ENCODE results near the gene RPL10. TPM values are rescaled to one million over a fixed set of nuclear protein-coding genes. Genes with fewer than 3 reads are reported as not detected.
A peak's percentile ranks its signal among the peaks of the same experiment; 100 is the strongest.

Gene RPL10
- total RNA-seq, 1 donor from 2014 or later: 5,736 TPM

GRCh38 chrX:154436374-154436982 is 38.3 kb downstream of the RPL10 start:
- DNase-seq (ENCODE audit: low read depth): no peak
- H3K4me3 ChIP-seq (ENCODE audit: low read depth, low read length): peak overlapping the region; percentile 65
- TF ChIP-seq CTCF (conservative IDR thresholded peaks at IDR 0.05; ENCODE audit: low read depth, low read length): no peak

GRCh38 chrX:154436983-154437752 is 39.0 kb downstream of the RPL10 start, which contains the start of gene GDI1:
TSS of gene GDI1 (plus strand) at chrX:154437154. CDS start at chrX:154437255, 101 bp downstream.
- peak within 1 kb of the TSS; percentile 65 for H3K4me3 ChIP-seq (ENCODE audit: low read depth, low read length)
- TF ChIP-seq CTCF (conservative IDR thresholded peaks at IDR 0.05; ENCODE audit: low read depth, low read length): no peak
- no peak for DNase-seq (ENCODE audit: low read depth)

- no peak for TF ChIP-seq CTCF (conservative IDR thresholded peaks at IDR 0.05; ENCODE audit: low read depth, low read length)
- peak overlapping the region; percentile 65 for H3K4me3 ChIP-seq (ENCODE audit: low read depth, low read length)
- no peak for DNase-seq (ENCODE audit: low read depth)
Measured at GRCh38 chrX:154437971-154438893, 40.1 kb downstream of the RPL10 start.

GRCh38 chrX:154439841-154440240 is 41.7 kb downstream of the RPL10 start:
- DNase-seq (ENCODE audit: low read depth): no peak
- TF ChIP-seq CTCF (conservative IDR thresholded peaks at IDR 0.05; ENCODE audit: low read depth, low read length): no peak
- H3K4me3 ChIP-seq (ENCODE audit: low read depth, low read length): no peak overlapping the region

- no peak for TF ChIP-seq CTCF (conservative IDR thresholded peaks at IDR 0.05; ENCODE audit: low read depth, low read length)
- no peak for DNase-seq (ENCODE audit: low read depth)
- H3K4me3 ChIP-seq (ENCODE audit: low read depth, low read length): no peak overlapping the region
Measured at GRCh38 chrX:154440623-154441357, 42.6 kb downstream of the RPL10 start.

- H3K4me3 ChIP-seq (ENCODE audit: low read depth, low read length): no peak overlapping the region
- TF ChIP-seq CTCF (conservative IDR thresholded peaks at IDR 0.05; ENCODE audit: low read depth, low read length): no peak
- DNase-seq (ENCODE audit: low read depth): no peak
Measured at GRCh38 chrX:154441564-154441963, 43.4 kb downstream of the RPL10 start.

Data from epithelial cell of proximal tubule (primary cell).